ENCODE results near the gene AMH.

AMH gene

DNA sequence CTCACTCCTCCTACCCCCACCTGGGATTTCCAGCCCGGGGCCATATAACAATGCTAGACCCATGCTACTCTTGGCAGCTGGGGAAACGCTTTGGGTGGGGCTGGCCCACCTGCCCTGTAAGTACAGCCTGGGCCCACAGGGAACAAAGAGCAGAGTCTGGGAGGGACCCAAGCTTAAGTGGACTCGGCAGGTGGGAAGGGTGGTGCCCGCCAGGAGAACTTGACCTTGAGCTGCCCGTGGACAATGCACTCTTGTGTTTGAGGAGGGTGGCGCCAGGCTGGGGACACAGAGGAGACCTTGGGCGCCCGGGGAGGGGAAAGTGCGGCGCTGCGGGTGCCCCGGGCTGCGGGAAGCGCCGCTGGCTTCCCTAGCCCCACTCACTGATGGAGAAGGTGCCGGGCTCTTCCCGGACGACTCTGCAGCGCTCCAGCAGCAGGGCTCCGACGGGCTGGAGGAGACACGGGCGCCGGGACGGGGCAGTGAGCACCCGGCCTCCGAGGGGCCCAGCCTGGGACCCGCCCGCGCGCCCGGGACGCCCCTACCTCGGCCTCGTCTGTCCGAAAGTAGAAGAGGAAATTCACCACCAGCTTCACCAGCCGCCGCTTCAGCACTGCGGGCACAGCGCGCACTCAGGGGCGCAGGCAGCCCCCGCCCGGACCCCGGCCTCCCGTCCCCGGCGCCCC lies 13.6 kb upstream of the AMH start:
- DNase-seq (ENCODE audit: low read depth in 2 of 2): no peak

DNA sequence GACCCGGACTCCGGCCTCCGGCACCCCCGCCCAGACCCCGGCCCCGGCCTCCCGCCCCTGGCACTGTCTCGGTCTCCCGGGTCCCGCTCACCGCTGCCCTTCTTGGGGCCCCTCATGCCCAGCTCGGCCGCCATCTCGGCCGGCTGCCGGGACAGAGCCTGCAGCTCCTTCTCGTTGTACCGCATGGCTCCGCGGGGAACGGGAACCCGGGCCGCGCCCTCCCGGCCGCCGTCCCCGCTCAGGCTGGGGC lies 13.1 kb upstream of the AMH start:
- no peak for DNase-seq (ENCODE audit: low read depth in 2 of 2)

DNA sequence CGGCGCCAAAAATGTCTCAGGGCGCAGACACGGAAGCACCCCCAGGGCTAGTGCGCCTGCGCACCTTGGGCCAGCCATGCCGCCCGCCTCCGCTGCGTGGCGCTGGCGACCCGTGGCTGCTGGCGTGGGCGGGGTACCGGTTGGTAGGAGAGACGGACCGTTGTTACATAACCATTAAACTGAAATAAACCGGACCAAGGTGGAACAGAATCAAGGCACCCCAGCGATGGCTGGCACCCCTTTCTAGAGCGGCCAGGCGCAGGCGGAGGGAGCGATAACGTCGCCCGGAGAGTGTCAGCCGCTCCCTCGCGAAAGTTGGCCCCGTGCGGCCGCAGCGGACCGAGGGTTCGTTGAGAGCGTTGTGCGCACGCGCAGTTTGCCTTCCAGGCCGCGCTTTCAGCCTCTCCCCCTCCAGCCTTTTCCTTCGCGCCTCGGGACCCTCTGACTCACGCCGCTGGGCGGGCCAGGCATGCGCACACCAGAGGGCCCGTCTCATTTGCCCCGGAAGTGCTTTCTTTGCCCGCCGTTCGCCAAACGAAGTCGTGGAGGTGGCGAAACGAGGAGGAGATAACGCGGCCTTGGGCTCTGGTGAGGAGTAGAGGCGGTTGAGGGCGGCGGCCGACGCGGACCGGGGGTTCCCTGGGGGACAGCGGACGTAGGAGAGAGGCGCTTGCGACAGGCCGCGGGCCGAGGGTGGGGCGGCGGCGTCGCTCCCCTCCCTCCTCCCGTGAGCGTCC lies 12.6 kb upstream of the AMH start, which contains the start of the genes PLEKHJ1 and SF3A2:
Gene PLEKHJ1, minus strand, starts transcription at position 16 of the 737 bp plus-strand sequence. CDS start 81 bp downstream, outside the sequence.
Gene SF3A2, plus strand, starts transcription at position 511 of the 737 bp plus-strand sequence. CDS start 6,595 bp downstream, outside the sequence.
- DNase-seq (ENCODE audit: low read depth in 2 of 2): peak; percentile 96 to 97

DNA sequence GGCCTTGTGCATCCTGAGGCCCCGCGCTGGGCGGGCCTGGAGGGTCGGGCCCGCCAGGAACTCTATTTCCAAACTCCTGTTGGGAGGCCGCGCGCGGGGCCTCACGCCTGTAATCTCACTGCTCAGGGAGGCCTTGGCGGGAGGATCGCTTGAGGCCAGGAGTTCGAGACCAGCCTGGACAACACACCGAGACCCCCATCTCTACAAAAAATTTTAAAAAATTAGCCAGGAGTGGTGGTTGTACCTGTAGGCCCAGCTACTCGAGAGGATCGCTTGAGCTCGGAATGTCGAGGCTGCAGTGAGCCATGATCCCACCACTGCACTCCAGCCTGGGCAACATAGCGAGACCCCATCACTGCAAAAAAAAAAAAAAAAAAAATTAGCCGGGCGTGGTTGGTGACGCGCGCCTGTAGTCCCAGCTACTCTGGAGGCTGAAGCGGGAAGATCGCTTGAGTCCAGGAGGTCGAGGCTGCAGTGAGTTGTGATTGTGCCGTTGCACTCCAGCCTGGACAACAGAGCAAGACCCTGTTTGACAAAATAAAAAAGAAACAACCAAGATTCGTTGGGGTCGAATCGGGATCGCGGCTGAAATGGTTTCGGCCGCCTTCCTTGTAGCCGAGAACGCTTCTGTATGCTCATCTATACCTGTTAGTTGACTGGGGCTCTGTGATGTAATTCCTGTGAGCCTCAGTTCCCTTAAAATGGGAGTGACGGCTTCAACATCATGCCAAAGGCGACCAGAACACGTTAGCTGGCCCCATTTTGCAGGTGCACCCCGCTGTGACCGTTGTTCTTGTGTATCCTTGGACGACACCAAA lies 11.9 kb upstream of the AMH start:
- DNase-seq (ENCODE audit: low read depth in 2 of 2): no peak

DNA sequence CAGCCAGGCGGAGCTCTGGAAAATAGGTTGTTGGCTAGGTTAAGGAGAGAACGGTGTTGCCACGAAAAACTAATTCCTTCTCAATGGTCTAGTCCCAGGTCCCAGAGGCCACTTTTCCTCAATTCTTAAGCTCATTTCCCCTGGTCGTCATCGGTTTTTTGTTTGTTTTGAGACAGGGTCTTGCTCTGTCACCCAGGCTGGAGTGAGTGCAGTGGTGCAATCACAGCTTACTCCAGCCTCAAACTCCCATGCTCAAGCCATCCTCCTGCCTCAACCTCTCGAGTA lies 11.3 kb upstream of the AMH start:
- no peak for DNase-seq (ENCODE audit: low read depth in 2 of 2)

DNA sequence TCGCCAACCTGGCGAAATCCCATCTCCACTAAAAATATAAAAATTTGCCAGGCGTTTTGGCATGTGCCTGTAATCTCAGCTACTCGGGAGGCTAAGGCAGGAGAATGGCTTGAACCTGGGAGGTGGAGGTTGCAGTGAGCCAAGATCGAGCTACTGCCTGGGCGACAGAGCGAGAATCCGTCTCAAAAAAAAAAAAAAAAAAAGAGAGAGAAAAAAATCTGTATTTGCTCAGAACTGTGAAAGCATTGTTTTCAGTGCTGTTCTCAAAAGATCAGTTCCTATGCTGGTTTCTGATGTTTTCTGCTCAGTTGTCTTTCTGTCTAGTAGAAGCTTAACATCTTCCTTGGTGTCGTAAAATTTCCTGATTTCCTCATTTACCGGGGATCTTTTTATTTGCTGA lies 9.9 kb upstream of the AMH start:
- DNase-seq (ENCODE audit: low read depth in 2 of 2): no peak

DNA sequence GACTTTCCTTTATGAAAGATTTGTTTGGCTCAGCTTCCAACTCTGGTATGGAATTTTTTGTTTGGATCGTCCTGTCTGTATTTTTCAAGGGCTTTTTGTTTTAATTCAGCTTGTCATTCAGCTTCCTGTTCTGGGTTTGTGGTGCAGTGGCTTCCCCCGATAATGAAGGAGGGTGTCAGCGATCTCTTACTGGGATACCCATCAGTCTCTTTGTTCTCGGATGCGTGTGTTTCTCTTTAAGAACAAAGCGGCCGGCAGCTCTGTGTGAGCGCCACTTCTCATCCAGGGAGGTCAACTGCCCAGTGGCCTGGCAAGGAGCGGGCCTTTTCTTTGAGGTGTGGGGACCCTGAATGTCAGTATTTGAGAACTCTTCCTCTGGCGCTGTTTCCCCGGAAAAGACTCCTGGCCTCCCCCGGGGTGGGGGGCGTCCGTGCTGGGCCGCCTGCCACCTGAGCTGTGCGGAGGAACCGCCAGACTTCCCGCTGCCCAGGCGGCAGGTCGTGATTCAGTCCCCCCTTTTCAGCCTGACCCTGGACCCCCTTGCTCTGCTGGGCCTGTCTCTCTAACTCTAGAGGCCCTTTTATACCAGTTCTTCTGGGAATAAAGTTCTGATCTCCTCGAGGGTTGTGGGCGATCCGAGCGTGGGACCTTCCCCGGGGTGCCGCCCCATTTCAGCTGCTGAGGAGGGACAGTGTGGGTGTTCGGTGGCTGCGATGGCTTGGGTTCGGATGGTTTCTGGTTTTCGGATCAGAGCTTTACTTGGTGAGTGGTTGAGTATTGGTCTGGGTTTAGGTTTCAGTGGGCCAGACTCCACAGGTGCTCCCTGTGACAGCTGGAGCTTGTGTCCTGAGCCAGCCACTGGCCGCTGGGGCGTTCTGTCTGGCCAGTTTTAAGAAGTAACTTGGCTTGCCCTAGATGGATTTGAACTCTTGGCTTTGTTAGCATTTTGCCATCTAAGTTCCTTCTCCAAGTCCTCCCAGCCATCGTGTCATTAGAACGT lies 9.1 kb upstream of the AMH start:
- no peak for DNase-seq (ENCODE audit: low read depth in 2 of 2)

DNA sequence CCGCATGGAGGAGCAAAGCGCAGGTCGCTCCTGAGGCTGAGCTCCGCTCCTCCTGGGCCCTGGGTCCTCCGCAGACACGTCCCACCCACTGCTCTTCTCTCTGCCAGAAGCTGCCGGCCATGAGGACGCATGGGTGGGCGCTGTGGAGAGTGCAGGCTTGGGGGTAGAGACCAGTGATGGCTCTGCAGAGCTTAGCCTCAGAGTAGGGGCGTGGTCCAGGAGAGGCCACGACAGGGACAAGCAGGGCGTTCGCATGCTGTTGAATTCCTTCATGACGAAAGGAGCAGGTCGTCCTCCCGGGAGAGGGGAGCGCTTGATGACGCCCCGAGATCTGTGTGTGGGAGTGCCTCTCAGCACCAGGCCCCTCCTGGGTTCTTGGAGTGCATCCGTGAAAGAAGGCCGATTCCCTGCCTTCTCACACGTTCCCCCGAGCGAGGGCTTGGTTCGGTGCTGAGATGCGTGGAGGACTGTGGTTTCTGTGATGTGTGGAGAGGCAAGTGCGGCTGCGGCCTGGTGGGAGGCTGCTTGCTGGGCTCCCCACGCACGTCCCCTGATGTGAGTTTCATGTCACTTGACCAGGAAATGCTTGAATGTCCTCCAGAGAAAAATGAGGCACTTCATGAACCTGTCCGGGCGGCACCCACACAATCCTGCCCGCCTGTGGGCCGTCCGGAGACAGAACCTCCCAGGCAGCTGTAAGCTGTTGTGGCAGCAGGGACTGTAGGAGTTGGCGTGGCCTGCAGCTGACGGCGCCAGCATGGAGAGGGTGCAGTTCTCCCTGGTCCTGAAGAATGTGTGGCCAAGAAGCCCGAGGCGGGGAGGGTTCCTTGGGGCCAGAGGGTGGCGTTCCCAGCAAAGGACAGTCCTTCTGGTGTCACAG lies 8.0 kb upstream of the AMH start:
- DNase-seq (ENCODE audit: low read depth in 2 of 2): no peak

DNA sequence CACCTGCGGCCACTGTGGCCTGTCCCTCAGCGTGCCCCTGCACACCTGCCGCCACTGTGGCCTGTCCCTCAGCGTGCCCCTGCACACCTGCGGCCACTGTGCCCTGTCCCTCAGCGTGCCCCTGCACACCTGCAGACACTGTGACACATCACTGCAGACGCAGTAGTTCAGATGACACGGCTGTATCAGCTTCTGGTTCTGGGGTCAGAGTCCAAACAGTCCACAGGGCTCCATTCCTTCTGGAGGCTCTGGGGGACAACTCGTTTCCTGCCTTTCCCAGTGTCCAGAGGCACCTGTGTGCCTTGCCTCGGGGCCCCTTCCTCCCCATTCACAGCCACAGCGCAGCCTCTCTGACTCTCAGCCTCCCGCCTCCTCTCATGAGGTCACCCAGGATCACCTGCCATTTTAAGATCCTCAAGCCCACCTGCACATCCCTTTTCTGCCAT lies 7.0 kb upstream of the AMH start:
- no peak for DNase-seq (ENCODE audit: low read depth in 2 of 2)

DNA sequence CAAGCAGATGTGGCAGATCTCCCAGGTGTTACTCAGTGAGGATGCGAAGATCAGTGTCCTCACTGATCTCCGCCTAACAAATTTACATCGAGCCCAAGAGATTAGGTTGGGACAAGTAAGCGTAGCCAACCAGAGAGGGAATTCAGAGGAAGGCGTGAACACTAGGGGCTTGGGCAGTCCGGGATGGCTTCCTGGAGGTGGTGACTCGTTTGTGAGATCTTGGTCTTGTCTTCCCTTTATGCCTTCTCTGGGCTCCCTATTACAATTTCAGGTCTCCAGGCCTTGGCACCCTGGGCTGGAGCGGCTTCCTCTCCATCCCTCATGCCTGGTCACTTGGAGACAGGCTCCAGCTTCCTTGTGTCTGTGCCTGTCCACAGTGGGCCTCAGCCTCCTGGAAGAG lies 6.3 kb upstream of the AMH start:
- DNase-seq (ENCODE audit: low read depth in 2 of 2): no peak

DNA sequence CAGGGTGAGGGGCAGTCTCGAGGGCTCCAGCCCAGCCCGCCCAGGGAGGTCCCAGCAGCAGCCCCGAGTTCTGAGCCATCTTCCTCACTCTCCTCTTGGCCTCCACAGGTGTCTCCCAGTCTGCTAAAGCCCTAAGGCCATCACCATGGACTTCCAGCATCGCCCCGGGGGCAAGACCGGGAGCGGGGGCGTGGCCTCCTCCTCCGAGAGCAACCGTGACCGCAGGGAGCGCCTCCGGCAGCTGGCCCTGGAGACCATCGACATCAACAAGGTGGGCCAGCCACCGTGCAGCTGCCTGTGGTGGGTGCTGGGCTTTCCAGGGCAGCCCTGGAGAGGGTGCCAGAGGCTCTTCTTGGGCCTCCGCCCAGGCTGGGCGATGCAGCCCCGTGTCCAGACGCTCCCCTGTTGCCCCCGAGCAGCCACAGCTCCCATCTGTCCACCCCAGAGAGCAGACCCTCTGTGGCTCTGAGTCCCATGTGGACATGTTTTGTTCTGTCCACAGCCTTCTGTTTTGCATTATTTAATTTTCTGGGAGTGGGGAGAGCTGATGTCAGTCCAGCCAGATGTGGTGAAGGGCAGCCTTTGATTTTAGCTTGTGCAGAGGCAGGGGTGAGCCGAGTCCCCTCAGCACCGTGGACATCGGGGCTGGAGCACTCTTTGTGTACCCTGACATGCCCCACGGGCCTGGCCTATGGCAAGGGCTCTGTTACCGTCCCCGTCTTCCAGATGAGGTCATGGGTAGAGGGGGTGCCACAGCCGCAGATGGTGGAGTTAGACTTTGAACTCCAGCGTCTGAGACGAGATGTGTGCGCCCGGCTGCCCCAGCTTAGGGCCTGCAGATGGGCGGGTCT lies 5.6 kb upstream of the AMH start:
- no peak for DNase-seq (ENCODE audit: low read depth in 2 of 2)

DNA sequence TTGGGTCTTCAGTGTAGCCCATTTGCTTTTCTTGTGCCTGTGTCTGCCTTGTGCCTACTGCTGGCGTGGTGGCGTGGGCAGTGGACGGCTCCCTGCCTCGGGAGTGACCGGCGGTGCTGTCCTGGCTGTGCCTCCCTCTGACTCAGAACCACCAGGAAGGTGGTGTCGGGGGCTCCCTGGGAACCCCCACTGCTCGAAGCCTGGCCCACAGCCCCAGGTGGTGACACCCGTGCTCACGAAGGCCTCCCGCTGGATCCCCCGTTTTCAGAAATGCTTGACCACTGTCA lies 5.1 kb upstream of the AMH start:
- no peak for DNase-seq (ENCODE audit: low read depth in 2 of 2)

DNA sequence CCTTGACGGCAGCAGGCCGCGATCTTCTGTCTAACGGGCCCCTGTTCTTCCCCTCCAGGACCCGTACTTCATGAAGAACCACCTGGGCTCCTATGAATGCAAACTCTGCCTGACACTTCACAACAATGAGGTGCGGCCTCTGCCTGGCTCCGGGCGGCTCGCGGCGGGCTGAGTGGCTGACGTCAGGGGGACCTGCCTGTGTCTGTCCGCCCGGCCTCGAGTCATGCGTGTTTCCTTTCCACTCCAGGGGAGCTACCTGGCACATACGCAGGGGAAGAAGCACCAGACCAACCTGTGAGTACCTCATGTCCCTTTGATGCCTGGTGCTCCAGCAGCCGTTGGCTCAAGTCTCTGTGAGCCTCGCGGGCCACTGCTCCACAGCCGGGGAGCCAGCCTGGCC lies 4.6 kb upstream of the AMH start:
- no peak for DNase-seq (ENCODE audit: low read depth in 2 of 2)

DNA sequence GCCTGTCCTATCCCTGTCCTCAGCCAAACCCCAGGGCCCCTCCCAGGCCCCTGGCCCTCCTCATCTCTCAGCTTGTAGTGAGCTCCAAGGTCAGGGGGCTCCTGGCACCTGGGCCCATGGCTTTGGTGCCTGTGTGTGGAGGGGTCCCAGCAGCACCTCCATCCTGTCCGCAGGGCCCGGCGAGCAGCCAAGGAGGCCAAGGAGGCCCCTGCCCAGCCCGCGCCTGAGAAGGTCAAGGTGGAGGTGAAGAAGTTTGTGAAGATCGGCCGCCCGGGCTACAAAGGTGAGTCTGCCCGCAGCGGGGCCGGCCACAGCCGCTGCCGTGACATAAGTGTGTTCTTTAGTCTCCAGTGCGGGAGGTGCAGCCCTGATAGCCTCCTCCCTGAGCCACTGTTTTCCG lies 3.9 kb upstream of the AMH start:
- DNase-seq (ENCODE audit: low read depth in 2 of 2): no peak

DNA sequence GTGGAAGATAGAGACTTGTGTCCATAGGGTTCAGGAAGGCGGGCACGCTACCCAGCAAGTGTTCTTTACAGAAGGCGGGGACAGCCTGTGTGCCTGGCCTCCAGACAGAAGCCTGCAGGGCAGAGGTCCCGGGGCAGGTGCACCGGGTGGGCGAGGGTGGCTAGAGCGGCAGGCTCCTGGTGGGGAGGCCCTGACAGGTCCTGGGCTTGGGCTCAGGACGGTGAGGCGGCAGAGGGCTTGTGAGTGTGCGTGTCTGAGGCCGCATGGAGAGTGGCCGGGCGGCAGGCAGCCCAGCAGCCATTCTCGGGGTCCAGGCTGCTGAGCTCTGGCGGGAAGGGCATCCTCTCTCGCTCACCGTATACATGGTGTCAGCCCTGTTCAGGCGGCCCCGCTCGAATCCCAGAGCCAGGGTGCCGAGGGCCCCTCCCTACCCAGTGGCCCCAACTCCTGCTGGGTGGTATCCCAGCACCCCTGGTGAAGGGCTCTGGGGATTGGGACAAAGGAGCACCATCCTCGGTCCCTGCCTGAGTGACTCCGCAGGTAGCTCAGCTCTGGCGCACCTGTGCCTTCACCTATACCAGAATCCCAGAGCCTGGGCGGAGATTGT lies 3.0 kb upstream of the AMH start:
- DNase-seq (ENCODE audit: low read depth in 2 of 2): no peak

DNA sequence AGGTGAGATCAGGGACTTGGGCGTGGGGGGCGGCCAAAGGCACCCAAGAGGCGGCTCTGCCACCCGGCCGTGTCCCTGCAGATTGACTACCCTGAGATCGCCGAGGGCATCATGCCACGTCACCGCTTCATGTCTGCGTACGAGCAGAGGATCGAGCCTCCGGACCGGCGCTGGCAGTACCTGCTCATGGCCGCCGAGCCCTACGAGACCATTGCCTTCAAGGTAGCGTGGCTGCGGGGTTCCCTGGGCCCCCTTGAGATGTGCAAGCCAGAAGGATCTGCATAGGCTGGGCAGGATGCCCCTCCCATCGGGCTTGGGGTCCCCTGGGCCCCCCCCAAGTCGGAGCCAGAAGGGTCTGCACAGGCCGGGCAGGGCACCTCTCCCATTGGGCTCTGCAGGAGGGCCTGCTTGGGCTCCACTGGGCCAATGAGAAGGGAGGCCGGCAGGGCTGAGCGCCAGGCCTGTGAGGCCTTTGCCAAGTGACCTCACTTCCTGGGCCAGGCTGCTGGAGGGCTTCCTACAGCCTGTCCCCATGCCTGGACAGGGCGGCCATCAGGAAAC lies 2.2 kb upstream of the AMH start:
- no peak for DNase-seq (ENCODE audit: low read depth in 2 of 2)

DNA sequence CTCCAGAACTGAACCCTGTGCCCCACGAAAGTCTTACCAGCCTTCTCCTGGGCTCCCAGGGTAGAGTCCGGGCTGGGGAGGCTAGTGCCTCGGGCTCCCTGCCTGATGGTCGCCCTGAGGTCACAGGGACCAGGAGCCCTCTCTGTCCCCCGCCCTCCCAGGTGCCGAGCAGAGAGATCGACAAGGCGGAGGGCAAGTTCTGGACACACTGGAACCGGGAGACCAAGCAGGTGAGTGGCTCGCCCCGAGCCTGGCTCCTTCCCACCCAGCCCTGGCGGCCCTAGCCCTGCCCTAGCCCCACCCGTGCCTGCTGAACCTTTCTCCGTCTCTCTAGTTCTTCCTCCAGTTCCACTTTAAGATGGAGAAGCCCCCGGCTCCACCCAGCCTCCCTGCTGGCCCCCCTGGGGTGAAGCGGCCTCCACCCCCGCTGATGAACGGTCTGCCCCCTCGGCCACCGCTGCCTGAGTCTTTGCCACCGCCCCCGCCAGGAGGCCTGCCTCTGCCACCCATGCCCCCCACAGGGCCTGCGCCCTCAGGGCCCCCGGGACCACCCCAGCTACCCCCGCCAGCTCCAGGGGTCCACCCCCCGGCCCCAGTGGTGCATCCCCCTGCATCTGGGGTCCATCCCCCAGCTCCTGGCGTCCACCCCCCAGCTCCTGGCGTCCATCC lies 1.6 kb upstream of the AMH start:
- DNase-seq (ENCODE audit: low read depth in 2 of 2): no peak

DNA sequence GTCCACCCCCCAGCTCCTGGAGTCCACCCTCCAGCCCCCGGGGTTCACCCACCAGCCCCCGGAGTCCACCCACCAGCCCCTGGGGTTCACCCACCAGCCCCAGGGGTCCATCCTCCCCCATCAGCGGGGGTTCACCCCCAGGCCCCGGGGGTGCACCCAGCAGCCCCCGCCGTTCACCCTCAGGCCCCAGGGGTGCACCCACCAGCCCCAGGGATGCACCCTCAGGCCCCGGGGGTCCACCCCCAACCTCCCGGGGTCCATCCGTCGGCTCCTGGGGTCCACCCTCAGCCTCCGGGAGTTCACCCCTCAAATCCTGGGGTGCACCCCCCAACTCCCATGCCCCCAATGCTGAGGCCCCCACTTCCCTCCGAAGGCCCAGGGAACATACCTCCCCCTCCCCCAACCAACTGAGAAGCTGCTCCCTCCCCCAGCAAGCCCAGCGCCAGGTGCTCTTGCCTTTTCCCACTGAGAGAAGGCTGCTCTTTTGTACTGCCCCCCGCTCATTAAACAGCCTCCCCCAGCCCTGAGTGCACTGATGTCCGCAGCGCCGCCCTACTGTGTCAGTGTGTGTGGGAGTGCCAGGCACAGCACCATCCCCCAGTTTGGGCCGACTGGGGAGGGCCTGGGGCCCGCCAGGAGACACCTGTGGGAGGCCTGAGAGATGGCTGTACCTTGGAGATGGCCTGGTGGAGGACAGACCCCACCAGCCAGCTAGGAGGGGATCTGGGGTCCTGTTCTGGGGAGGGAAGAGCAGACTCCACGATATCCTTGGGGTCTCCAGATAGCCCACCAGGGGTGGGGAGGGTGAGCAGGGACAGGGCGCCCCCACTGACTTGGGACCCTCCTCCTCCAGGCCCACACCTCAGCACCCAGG lies 750 bp upstream of the AMH start:
- no peak for DNase-seq (ENCODE audit: low read depth in 2 of 2)

Data from stimulated activated CD8-positive, alpha-beta memory T cell treated with anti-CD3 and anti-CD28 coated beads, Interleukin-2, amount 100 ng/mL, for 1 hour (primary cell).